WTC11 (cell line): ENCODE results near the gene KITLG. TPM values are rescaled to one million over a fixed set of nuclear protein-coding genes. Genes with fewer than 3 reads are reported as not detected.

Experiments used
- ATAC-seq: fragments of 200-7000 bp; cut with Tn5 transposase; 2 replicates; pipeline ENCODE4 v1.10.0; 2021; ENCODE audit warnings: mild to moderate bottlenecking, moderate library complexity
- CTCF ChIA-PET: fragments of 300-600 bp; sonication (Branson Sonifier 250); formaldehyde crosslinking; loops from one replicate; lab custom pipeline; 2021; ENCODE audit warnings: antibody characterized with exemption; lab: Charles Lee
- POLR2A ChIA-PET: fragments of 350-600 bp; sonication (Branson Sonifier 250); formaldehyde crosslinking; loops from one replicate; lab custom pipeline; 2021; ENCODE audit warnings: antibody characterized with exemption; lab: Charles Lee
- DNase-seq: peaks from one replicate; pipeline ENCODE4 v3.0.0; 2021; ENCODE audit warnings: low spot score
- H3K27ac Mint-ChIP-seq: 2 replicates; pipeline ENCODE4 v1.8.0; 2021; ENCODE audit warnings: mixed read lengths
- H3K27me3 Mint-ChIP-seq: 2 replicates; pipeline ENCODE4 v1.8.0; 2021; ENCODE audit warnings: low read depth, mild to moderate bottlenecking, moderate library complexity, mixed read lengths
- H3K36me3 Mint-ChIP-seq: 2 replicates; pipeline ENCODE4 v1.8.0; 2021; ENCODE audit warnings: mixed read lengths
- H3K4me1 Mint-ChIP-seq: 2 replicates; pipeline ENCODE4 v1.8.0; 2022; ENCODE audit warnings: mixed read lengths
- H3K4me3 Mint-ChIP-seq: 2 replicates; pipeline ENCODE4 v1.8.0; 2021; ENCODE audit warnings: mild to moderate bottlenecking, moderate library complexity, mixed read lengths
- H3K9me3 Mint-ChIP-seq: 2 replicates; pipeline ENCODE4 v1.8.0; 2021; ENCODE audit warnings: mixed read lengths
- ESRRA ChIP-seq: sonication (generic); formaldehyde crosslinking; IDR thresholded peaks from 2 replicates; pipeline ENCODE4 v1.8.1; 2022; ENCODE audit warnings: mild to moderate bottlenecking, missing genetic modification reagents, borderline replicate concordance
- ETV6 ChIP-seq: sonication (generic); formaldehyde crosslinking; IDR thresholded peaks from 2 replicates; pipeline ENCODE4 v1.8.1; 2022; ENCODE audit warnings: mild to moderate bottlenecking, missing genetic modification reagents
- JUN ChIP-seq: sonication (generic); formaldehyde crosslinking; IDR thresholded peaks from 2 replicates; pipeline ENCODE4 v1.8.0; 2023; ENCODE audit warnings: mild to moderate bottlenecking, missing genetic modification reagents
- MYBL2 ChIP-seq: sonication (generic); formaldehyde crosslinking; IDR thresholded peaks from 2 replicates; pipeline ENCODE4 v1.8.1; 2023; ENCODE audit warnings: mild to moderate bottlenecking, moderate library complexity, missing genetic modification reagents
- NFE2L1 ChIP-seq: sonication (generic); formaldehyde crosslinking; IDR thresholded peaks from 2 replicates; pipeline ENCODE4 v1.8.1; 2023; ENCODE audit warnings: missing genetic modification reagents
- PREB ChIP-seq: sonication (generic); formaldehyde crosslinking; IDR thresholded peaks from 2 replicates; pipeline ENCODE4 v1.8.1; 2022; ENCODE audit warnings: mild to moderate bottlenecking, missing genetic modification reagents, moderate library complexity, borderline replicate concordance
- RORB ChIP-seq: fragments of 250-450 bp; sonication (Bioruptor Pico); IDR thresholded peaks from 2 replicates; pipeline ENCODE4 v1.9.0; 2021; ENCODE audit warnings: mild to moderate bottlenecking
- SMAD3 ChIP-seq: sonication (generic); formaldehyde crosslinking; IDR thresholded peaks from 2 replicates; pipeline ENCODE4 v1.8.0; 2022; ENCODE audit warnings: missing genetic modification reagents, mild to moderate bottlenecking, borderline replicate concordance
- SMAD4 ChIP-seq: sonication (generic); formaldehyde crosslinking; IDR thresholded peaks from 2 replicates; pipeline ENCODE4 v1.8.0; 2022; ENCODE audit warnings: mild to moderate bottlenecking, missing genetic modification reagents
- STAT6 ChIP-seq: sonication (generic); formaldehyde crosslinking; conservative IDR thresholded peaks from 2 replicates; pipeline ENCODE4 v1.8.1; 2023; ENCODE audit warnings: mild to moderate bottlenecking, low read depth, missing genetic modification reagents, moderate library complexity
- ZBTB43 ChIP-seq: sonication (generic); formaldehyde crosslinking; IDR thresholded peaks from 2 replicates; pipeline ENCODE4 v1.8.1; 2023; ENCODE audit warnings: mild to moderate bottlenecking, missing genetic modification reagents
- ZMAT4 ChIP-seq: fragments of 250-450 bp; sonication (Bioruptor Pico); IDR thresholded peaks from 2 replicates; pipeline ENCODE4 v1.9.0; 2021; ENCODE audit warnings: mild to moderate bottlenecking
- ZNF121 ChIP-seq: sonication (generic); formaldehyde crosslinking; IDR thresholded peaks from 2 replicates; pipeline ENCODE4 v1.8.0; 2023; ENCODE audit warnings: missing genetic modification reagents
- ZNF138 ChIP-seq: sonication (generic); formaldehyde crosslinking; conservative IDR thresholded peaks from 2 replicates; pipeline ENCODE4 v1.8.1; 2022; ENCODE audit warnings: mild to moderate bottlenecking, moderate library complexity, missing genetic modification reagents
- ZNF219 ChIP-seq: sonication (generic); formaldehyde crosslinking; IDR thresholded peaks from 2 replicates; pipeline ENCODE4 v1.8.0; 2023; ENCODE audit warnings: missing genetic modification reagents, mild to moderate bottlenecking, borderline replicate concordance
- ZNF396 ChIP-seq: fragments of 250-450 bp; sonication (Bioruptor Pico); IDR thresholded peaks from 2 replicates; pipeline ENCODE4 v1.8.0; 2021; ENCODE audit warnings: mild to moderate bottlenecking, moderate library complexity, borderline replicate concordance
- ZNF425 ChIP-seq: fragments of 250-450 bp; sonication (Bioruptor Pico); conservative IDR thresholded peaks from 2 replicates; pipeline ENCODE4 v1.9.0; 2021; ENCODE audit warnings: mild to moderate bottlenecking
- total RNA-seq: library from RNA; stranded (reverse); gene quantifications from 3 replicates; pipeline ENCODE4 v1.2.3, GENCODE V29; 2021

The KITLG gene
- total RNA-seq, 1 experiment from 2014 or later, result 12.5 TPM

GRCh38 chr12:88623777-88624548 lies 43.7 kb upstream of the KITLG start:
- no peaks in the 10 kb centered on the region for H3K27me3 Mint-ChIP-seq
- POLR2A ChIA-PET, result interaction anchor here (0.6 to 0.7 kb wide), 2 partner anchors 9 to 388 kb away, joined by 3 read pairs; no protein-coding TSS in a partner anchor
- peak; percentile 66 for ATAC-seq
- peaks cover 17% of the 10 kb centered on the region for H3K4me1 Mint-ChIP-seq
- no peak for DNase-seq
- peaks cover 3% of the 10 kb centered on the region for H3K36me3 Mint-ChIP-seq
- H3K27ac Mint-ChIP-seq, result peak overlapping the region; percentile 10; the same call in 1 of the 2 replicates
- TF ChIP-seq STAT6 (CRISPR knock-in tag), result no peak
- TF ChIP-seq ETV6 (CRISPR knock-in tag), result no peak
- TF ChIP-seq SMAD4 (CRISPR knock-in tag), result no peak
- H3K9me3 Mint-ChIP-seq, result peaks cover 22% of the 10 kb centered on the region
- CTCF ChIA-PET, result no interaction called here
- no peak overlapping the region for H3K4me3 Mint-ChIP-seq

- H3K36me3 Mint-ChIP-seq, result peaks cover 3% of the 10 kb centered on the region
- ATAC-seq (no peak), DNase-seq (no peak)
- POLR2A ChIA-PET, result no interaction called here
- no peaks in the 10 kb centered on the region for H3K4me1 Mint-ChIP-seq
- H3K27ac Mint-ChIP-seq, result no peak overlapping the region
- CTCF ChIA-PET, result no interaction called here
- H3K27me3 Mint-ChIP-seq, result no peaks in the 10 kb centered on the region
- TF ChIP-seq MYBL2 (no peak), ZBTB43 (CRISPR knock-in tag) (no peak), ZMAT4 (no peak), ZNF219 (no peak), PREB (no peak), ESRRA (CRISPR knock-in tag) (no peak), ZNF138 (no peak), NFE2L1 (CRISPR knock-in tag) (no peak), RORB (CRISPR knock-in tag) (no peak), ZNF396 (CRISPR knock-in tag) (no peak), ZNF425 (no peak), SMAD4 (CRISPR knock-in tag) (no peak)
- H3K4me3 Mint-ChIP-seq, result no peak overlapping the region
- peaks cover 16% of the 10 kb centered on the region for H3K9me3 Mint-ChIP-seq
These were observed 37.1 kb upstream of the KITLG start for GRCh38 chr12:88617352-88617751.

GRCh38 chr12:88615490-88615889 lies 35.2 kb upstream of the KITLG start:
- Mint-ChIP-seq H3K36me3 (peaks cover 4% of the 10 kb centered on the region), H3K4me1 (no peaks in the 10 kb centered on the region), H3K27me3 (no peaks in the 10 kb centered on the region), H3K9me3 (peaks cover 11% of the 10 kb centered on the region), H3K4me3 (no peak overlapping the region), H3K27ac (no peak overlapping the region)
- no peak for TF ChIP-seq ZNF121 (CRISPR knock-in tag)
- TF ChIP-seq SMAD3 (CRISPR knock-in tag), result no peak
- TF ChIP-seq ZMAT4, result no peak
- no peak for TF ChIP-seq ZNF219
- TF ChIP-seq JUN, result no peak
- ChIA-PET POLR2A (interaction anchor here (0.6 kb wide), 1 partner anchor 8 kb away, joined by 3 read pairs; no protein-coding TSS in a partner anchor), CTCF (no interaction called here)
- no peak for ATAC-seq
- DNase-seq, result no peak
